ENCODE results near the gene ZFPM1. TPM values are rescaled to one million over a fixed set of nuclear protein-coding genes. Genes with fewer than 3 reads are reported as not detected.
"Not testable (repeated sequence)": the region's sequence is repeated elsewhere in the genome, so short reads cannot be mapped to it uniquely, and the experiment has no call there.

The ZFPM1 gene
- 1 to 10 TPM; 2.3 to 5.3 (median 3.2) TPM for polyA plus RNA-seq (ENCODE audit: insufficient read length in 4 of 4)

GRCh38 chr16:88453217-88453531 lies at the start of gene ZFPM1:
Gene ZFPM1, plus strand, starts transcription at chr16:88453280. Its CDS starts 359 bp downstream, at chr16:88453639.
- no peak for DNase-seq (ENCODE audit: low read depth in 4 of 4, low spot score in 3 of 4)

- no peak for DNase-seq (ENCODE audit: low read depth in 4 of 4, low spot score in 3 of 4)
Observed at GRCh38 chr16:88403794-88404581, 49.1 kb upstream of the ZFPM1 start.

GRCh38 chr16:88404769-88405168 lies 48.3 kb upstream of the ZFPM1 start:
- DNase-seq (ENCODE audit: low read depth in 4 of 4, low spot score in 3 of 4): no peak

GRCh38 chr16:88405216-88406060 lies 47.6 kb upstream of the ZFPM1 start:
- DNase-seq (ENCODE audit: low read depth in 4 of 4, low spot score in 3 of 4): no peak

- no peak for DNase-seq (ENCODE audit: low read depth in 4 of 4, low spot score in 3 of 4)
Observed at GRCh38 chr16:88406096-88407041, 46.7 kb upstream of the ZFPM1 start.

- no peak for DNase-seq (ENCODE audit: low read depth in 4 of 4, low spot score in 3 of 4)
Observed at GRCh38 chr16:88407042-88407420, 46.0 kb upstream of the ZFPM1 start.

- DNase-seq (ENCODE audit: low read depth in 4 of 4, low spot score in 3 of 4): no peak
Observed at GRCh38 chr16:88407807-88408206, 45.3 kb upstream of the ZFPM1 start.

GRCh38 chr16:88408561-88409142 lies 44.4 kb upstream of the ZFPM1 start:
- DNase-seq (ENCODE audit: low read depth in 4 of 4, low spot score in 3 of 4): no peak

GRCh38 chr16:88409296-88410065 lies 43.6 kb upstream of the ZFPM1 start:
- DNase-seq (ENCODE audit: low read depth in 4 of 4, low spot score in 3 of 4): no peak

GRCh38 chr16:88410297-88410968 lies 42.6 kb upstream of the ZFPM1 start:
- DNase-seq (ENCODE audit: low read depth in 4 of 4, low spot score in 3 of 4): not testable (repeated sequence)

- DNase-seq (ENCODE audit: low read depth in 4 of 4, low spot score in 3 of 4): no peak
Observed at GRCh38 chr16:88411951-88412576, 41.0 kb upstream of the ZFPM1 start.

GRCh38 chr16:88412766-88413165 lies 40.3 kb upstream of the ZFPM1 start:
- no peak for DNase-seq (ENCODE audit: low read depth in 4 of 4, low spot score in 3 of 4)

GRCh38 chr16:88413231-88413630 lies 39.8 kb upstream of the ZFPM1 start:
- DNase-seq (ENCODE audit: low read depth in 4 of 4, low spot score in 3 of 4): no peak

GRCh38 chr16:88413631-88414030 lies 39.4 kb upstream of the ZFPM1 start:
- no peak for DNase-seq (ENCODE audit: low read depth in 4 of 4, low spot score in 3 of 4)

- DNase-seq (ENCODE audit: low read depth in 4 of 4, low spot score in 3 of 4): no peak
Observed at GRCh38 chr16:88414521-88415380, 38.3 kb upstream of the ZFPM1 start.

GRCh38 chr16:88415381-88415705 lies 37.7 kb upstream of the ZFPM1 start:
- no peak for DNase-seq (ENCODE audit: low read depth in 4 of 4, low spot score in 3 of 4)

- DNase-seq (ENCODE audit: low read depth in 4 of 4, low spot score in 3 of 4): no peak
Observed at GRCh38 chr16:88415713-88416323, 37.3 kb upstream of the ZFPM1 start.
